ENCODE measurements around the gene GCC1. TPM values are rescaled to one million over a fixed set of nuclear protein-coding genes. Genes with fewer than 3 reads are reported as not detected.

GCC1 gene
- total RNA-seq, 1 experiment from 2014 or later = 16.8 TPM

GRCh38 chr7:127609297-127609696, 23.9 kb upstream of the GCC1 start:
- Histone ChIP-seq H4K5ac (ENCODE audit: insufficient read length, low read depth, low read length) (no peak overlapping the region), H3K79me1 (ENCODE audit: insufficient read depth, low read depth, low read length, poor library complexity, severe bottlenecking) (no peaks in the 10 kb centered on the region), H2BK12ac (ENCODE audit: insufficient read length, low read depth, low read length) (no peak overlapping the region), H2BK120ac (ENCODE audit: low read depth, low read length, poor library complexity, severe bottlenecking) (no peak overlapping the region), H3K23ac (ENCODE audit: insufficient read length, low read depth, low read length) (no peak overlapping the region), H4K8ac (replicated peaks; ENCODE audit: insufficient read length, low read depth, low read length) (no peak overlapping the region), H3K18ac (ENCODE audit: insufficient read length, low read depth, low read length) (no peak overlapping the region), H3K4me2 (ENCODE audit: insufficient read depth, insufficient read length, low read length) (no peak overlapping the region), H2BK5ac (ENCODE audit: insufficient read length, low read length) (no peak overlapping the region), H3T11ph (ENCODE audit: low read length) (no peak overlapping the region), H3K14ac (ENCODE audit: insufficient read depth, low read length) (no peak overlapping the region), H2BK20ac (ENCODE audit: low read depth, low read length, poor library complexity, severe bottlenecking) (no peak overlapping the region), H3K9ac (ENCODE audit: extremely low read depth, insufficient read length, low read length) (no peak overlapping the region), H2BK15ac (ENCODE audit: low read depth, low read length) (no peak overlapping the region), H3K27ac (ENCODE audit: insufficient read length, low read depth, low read length) (no peak overlapping the region), H3K27me3 (ENCODE audit: insufficient read depth, low read length) (no peaks in the 10 kb centered on the region; the same call in 1 of the 2 replicates), H3K4ac (ENCODE audit: low read depth, low read length) (no peak overlapping the region), H3K79me2 (ENCODE audit: insufficient read depth, low read length) (no peaks in the 10 kb centered on the region), H2AFZ (ENCODE audit: low read length) (no peak overlapping the region), H3K56ac (ENCODE audit: insufficient read length, low read depth, low read length) (no peak overlapping the region), H3K4me1 (ENCODE audit: insufficient read depth, low read length) (no peaks in the 10 kb centered on the region), H3K23me2 (ENCODE audit: insufficient read length, low read depth, low read length, poor library complexity, severe bottlenecking) (no peaks in the 10 kb centered on the region), H4K91ac (ENCODE audit: insufficient read length, low read depth, low read length) (no peak overlapping the region), H4K20me1 (ENCODE audit: control insufficient read depth, insufficient read depth, insufficient read length) (no peaks in the 10 kb centered on the region), H2AK5ac (ENCODE audit: insufficient read length, low read length) (no peak overlapping the region), H3K9me3 (ENCODE audit: control insufficient read depth, low read depth, low read length) (no peaks in the 10 kb centered on the region)
- no CpG with 5 or more reads among the region's 6 CpGs for WGBS (ENCODE audit: extremely low coverage, insufficient read length, low lambda C conversion rate)
- TF ChIP-seq CTCF (conservative IDR thresholded peaks at IDR 0.05) = no peak
- Mint-ChIP-seq H3K27me3 (ENCODE audit: low read depth) (peaks cover 32% of the 10 kb centered on the region), H3K4me1 (no peaks in the 10 kb centered on the region), H3K27ac (no peak overlapping the region), H3K36me3 (ENCODE audit: insufficient read depth in 1 of 3, low read depth in 3 of 3) (peaks cover 0 to 4% (median 0%) of the 10 kb centered on the region in 3 experiments; a peak in 4 of 7 replicates), H3K9me3 (peaks cover 7 to 8% of the 10 kb centered on the region in 2 experiments; a peak in 4 of 5 replicates), H3K4me3 (no peak overlapping the region)
- peak; percentile 39 for DNase-seq

Measured in H9 (cell line).